HG03432 (cell line): ENCODE results near the gene AGPAT2.

ENCODE experiments used
- ATAC-seq: cut with Tn5 transposase; IDR thresholded peaks from one replicate; pipeline ENCODE4 v1.9.1; 2021; ENCODE audit warnings: mild to moderate bottlenecking, moderate library complexity; ENCODE audit not compliant: unreplicated experiment

Gene AGPAT2

DNA sequence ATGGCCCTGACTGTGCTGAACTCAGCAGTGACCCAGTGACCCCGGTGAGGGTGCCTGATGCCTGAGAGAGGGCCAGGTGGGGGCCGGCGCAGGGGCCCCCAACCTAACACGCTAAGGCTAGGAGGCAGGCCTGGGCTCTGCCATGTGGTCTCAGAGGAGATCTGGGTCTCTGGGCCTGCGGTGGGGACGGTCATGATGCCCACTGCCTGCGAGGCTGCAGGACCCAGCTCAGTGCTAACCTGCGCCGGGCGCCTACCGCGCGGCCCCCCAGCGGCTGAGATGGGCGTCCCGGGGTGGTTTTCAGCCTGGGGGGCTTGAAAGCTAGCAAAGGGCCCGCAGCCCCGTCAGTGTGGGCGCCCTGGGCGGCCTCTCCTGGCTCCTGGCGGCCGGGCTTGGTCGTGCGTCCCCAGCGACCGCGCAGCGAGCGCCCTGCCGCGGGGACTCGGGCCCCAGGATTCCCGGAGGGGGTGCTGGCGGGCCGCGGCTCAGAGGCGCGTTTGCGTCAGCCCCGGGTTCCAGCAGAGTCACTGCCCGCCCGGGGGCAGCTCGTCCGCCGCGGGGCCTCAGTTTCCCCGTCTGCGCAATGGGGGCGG is 22.1 kb downstream of the AGPAT2 start:
- ATAC-seq, result no peak

DNA sequence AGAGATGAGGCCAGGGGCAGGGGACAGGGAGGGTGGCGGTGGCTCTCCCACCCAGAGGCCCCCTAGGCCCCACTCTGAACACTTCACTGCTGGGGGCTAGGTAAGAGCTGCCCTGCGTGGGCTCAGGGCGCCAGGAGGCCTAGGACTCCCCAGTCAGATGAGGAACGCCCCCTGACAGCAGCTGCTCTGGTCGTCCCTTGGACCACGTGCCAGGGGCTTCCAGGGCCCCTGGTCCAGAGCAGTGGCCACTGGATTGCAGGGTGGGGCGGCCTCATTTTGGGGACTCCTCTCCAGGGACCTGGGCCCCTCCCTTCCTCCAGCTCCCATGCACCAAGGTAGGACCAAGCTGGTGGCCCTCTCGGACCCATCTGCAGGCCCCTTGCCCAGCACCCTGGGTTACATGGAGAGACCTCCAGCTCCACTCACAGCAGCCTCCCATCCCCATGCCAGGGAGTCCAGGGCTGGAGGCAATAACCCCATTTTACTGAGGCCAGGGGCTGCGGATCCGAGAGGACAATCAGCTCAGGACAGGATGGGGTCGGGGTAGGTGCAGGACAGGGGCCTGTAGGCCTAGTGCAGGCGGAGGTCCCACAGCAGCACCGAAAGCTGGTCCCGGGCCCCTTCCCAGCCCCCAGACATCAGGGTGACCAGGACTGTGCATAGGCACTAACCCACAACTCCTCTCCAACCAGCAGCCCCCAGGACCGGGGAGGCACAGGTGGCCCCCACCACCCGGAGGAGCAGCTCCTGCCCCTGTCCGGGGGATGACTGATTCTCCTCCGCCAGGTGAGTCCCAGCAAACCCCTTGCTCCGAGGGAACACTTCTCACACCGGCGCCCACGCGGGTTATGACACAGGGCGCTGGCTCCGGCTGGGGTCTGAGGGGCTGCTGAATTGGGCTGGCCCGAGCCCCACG is 23.0 kb downstream of the AGPAT2 start:
- ATAC-seq, result no peak

DNA sequence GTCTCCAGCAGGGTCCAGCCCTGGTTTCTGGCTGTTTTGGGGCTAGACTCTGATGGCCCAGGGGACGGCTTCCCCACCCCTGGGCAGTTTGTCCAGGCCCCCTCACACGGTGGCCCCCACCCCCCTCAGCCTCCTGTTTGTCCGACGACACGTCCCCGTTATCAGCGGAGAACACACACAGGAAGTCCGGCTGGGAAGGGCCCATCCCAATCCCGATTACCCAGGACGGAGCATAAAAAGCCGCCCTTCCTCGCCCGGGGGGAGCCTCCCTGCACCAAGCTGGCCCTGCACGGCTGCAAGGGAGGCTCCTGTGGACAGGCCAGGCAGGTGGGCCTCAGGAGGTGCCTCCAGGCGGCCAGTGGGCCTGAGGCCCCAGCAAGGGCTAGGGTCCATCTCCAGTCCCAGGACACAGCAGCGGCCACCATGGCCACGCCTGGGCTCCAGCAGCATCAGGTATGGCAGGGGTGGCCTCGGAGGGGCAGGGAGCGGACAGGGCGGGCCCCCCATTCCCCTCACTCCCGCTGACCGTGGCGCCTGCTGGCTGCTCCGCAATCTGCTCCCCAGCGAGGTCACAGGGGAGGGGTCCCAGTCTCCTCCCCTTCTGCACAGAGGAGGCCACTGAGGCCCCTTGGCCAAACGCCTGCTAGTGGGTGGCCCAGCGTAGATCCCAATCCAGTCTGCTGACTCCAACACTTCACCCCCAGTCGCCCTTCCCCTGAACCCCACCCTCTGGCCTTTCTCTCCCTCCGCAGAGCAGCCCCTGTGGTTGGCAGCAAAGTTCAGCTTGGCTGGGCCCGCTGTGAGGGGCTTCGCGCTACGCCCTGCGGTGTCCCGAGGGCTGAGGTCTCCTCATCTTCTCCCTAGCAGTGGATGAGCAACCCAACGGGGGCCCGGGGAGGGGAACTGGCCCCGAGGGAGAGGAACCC is 24.3 kb downstream of the AGPAT2 start, which contains the start of gene EGFL7:
TSS of gene EGFL7 (plus strand) at position 261 of the 926 bp plus-strand sequence. CDS start 5,367 bp downstream, outside the sequence.
- ATAC-seq, result no peak

DNA sequence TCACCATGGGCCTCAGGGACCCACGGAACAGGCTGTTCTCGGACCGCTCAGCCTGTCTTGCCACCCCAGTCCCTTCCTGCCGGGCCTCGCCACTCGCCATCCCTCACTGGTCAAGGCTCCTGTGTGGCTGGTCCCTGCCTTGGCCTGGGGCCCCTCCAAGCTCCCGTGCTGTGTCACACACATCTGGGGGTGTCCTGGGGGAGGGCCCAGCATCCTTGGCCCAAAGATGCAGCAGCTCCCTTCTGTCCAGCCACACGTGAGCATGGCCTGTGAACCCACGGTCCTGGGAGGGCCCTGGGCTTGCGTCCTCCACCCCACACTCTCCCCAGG is 25.0 kb downstream of the AGPAT2 start:
- no peak for ATAC-seq

GRCh38 chr9:136661641-136662325 is 25.5 kb downstream of the AGPAT2 start:
- ATAC-seq, result no peak

GRCh38 chr9:136660971-136661550 is 26.2 kb downstream of the AGPAT2 start:
- no peak for ATAC-seq

- ATAC-seq, result no peak
Observed at GRCh38 chr9:136659861-136660784, 27.1 kb downstream of the AGPAT2 start.

- no peak for ATAC-seq
Observed at GRCh38 chr9:136658849-136659535, 28.3 kb downstream of the AGPAT2 start.

GRCh38 chr9:136657974-136658848 is 29.0 kb downstream of the AGPAT2 start:
- no peak for ATAC-seq

DNA sequence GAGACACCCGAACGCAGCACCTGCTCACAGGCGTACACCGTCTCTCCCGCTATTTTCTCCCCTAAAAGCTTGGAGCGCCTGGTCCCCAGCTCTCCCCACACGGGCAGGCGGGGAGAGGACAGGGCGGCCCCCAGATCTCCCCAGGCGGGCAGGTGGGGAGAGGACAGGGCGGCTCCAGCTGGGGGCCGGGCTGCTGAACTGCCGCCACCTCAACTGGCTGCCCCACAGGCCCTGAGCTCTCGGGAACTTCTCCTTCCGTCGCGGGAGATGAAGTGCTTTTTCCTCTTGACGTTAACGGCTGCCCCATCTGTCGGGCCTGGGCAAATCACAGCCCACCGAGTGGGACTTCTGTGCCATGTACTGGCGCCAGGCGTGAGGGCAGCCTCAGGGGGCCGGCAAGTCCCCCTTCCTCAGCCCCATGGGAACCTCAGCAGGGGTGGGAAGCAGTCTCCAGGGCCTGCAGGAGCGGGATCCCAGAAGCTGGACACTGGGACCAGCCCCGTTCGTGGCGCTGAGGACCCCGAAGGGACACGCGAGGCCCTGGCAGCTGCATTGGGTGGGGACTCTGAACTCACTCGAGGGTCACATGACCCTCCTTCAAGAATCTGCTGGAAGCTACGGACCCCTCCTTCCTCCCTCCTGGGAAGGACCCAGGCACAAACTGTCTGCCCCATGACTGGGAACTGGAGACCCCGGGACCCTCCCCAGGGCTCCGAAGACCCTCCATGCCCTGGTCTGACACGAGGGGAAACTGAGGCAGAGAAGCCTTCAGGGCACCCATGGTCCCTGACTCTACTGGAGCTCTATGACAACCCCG is 30.3 kb downstream of the AGPAT2 start:
- no peak for ATAC-seq

- ATAC-seq, result no peak
Observed at GRCh38 chr9:136656183-136656738, 31.0 kb downstream of the AGPAT2 start.

DNA sequence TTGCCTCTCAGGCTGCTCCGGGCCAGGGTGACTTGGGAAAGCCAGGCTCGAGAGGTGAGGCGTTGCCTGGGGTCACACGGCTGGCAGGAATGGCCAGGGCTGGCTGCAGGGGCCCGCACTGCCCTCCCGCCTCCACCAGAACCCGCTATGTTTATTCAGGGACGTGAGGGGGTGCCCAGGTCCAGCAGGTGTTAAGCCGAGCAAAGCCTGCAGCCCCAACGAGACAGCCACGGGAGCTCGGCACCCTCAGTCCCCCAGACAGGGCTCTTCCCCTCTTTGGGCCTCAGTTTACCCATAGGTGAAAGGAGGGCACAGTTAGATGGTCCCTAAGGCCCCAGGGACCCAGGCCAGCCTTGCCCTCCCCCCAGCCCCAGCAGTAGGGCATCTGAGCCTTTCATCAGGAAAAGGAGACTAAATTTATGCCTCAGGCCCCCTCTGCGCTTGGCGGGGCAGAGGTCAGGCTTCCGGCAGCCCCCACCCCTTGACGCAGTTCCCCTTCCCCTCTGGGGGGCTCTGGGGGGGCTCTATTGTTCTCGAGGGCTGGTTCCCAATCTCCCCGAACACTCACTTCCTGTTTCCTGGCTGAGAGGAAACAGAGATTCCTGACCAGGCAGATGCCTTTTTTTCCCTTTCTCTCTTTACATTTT is 31.6 kb downstream of the AGPAT2 start:
- no peak for ATAC-seq

GRCh38 chr9:136654820-136655535 is 32.3 kb downstream of the AGPAT2 start:
- ATAC-seq, result no peak

DNA sequence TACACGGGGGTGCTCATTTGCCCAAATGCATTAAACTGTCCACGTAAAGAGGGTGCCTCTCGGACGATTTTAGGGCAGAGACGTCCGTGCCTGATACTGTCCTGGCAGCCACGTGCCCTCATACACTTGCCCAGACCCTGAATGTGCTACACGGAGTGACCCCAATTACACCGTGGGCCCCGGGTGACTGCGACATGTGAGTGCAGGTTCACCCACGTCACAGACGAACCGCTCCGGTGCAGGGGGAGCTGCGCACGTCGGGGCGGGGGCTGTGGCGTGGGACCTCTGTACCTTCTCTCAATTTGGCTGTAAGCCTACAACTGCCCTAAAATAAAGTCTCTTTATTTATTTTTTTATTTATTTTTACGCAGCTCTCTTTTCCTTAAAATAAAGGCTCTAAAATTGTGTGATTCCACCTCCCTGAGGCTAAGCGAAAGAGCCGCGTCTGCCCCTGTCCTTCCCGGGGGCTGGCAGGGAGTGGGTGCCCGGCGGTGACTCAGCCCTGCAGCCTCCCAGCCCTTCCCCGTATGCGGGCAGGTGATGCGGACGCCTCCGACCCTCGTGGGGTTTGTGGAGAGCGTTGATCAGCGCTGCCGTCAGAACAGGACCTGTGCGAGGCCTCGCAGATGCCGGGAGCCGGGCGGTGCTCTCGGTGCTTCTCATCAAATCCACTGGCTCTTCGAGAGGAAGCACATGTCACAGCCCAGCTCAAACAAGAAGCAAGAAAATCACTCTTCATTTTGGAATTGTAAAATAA is 33.8 kb downstream of the AGPAT2 start:
- ATAC-seq, result no peak

DNA sequence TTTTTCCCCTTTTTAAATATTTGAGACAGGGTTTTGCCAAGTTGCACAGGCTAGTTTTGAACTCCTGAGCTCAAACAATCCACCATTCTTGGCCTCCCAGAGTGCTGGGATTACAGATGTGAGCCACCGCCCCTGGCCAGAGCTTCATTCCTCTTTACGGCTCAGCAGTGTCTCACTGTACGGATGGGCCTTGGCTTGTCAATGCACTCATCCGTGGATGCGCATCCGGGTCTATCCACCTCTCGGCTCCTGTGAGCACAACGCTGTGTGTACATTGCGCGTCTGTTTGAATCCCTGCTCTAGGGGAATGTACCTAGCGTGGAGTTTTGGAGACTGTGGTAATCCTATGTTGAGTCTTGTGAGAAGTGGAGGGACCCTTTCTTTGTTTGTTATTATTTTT is 35.4 kb downstream of the AGPAT2 start:
- ATAC-seq, result no peak
